ENCODE results near the gene SERAC1.

SERAC1 gene

GRCh38 chr6:158066136-158066781 is 101.8 kb downstream of the SERAC1 start:
- no peak overlapping the region for H3K4me3 ChIP-seq (ENCODE audit: low read length)
- DNase-seq (ENCODE audit: low read depth, low spot score) = no peak

DNA sequence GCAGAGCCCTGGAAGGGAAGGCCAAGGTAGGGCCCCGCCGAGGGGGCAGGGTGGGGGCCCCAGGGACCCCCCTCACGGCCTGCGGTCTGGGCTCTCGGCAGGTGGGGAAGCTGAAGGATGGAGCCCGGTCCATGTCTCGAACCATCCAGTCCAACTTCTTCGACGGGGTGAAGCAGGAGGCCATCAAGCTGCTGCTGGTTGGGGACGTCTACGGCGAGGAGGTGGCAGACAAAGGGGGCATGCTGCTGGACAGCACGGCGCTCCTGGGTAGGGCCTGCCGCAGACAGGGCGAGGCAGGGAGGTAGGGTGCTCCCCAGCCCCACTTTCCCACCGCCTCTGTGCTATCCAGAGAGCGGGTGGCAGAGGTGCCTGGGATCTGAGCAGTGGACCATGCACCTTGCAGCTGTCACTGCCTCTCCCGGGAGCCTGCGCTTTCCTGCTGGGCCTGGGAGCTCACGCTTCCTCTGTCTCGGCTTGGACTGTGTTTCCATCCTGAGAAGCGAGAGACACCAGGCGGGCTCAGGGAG is 103.3 kb downstream of the SERAC1 start:
- DNase-seq (ENCODE audit: low read depth, low spot score) = no peak
- H3K4me3 ChIP-seq (ENCODE audit: low read length) = no peak overlapping the region

DNA sequence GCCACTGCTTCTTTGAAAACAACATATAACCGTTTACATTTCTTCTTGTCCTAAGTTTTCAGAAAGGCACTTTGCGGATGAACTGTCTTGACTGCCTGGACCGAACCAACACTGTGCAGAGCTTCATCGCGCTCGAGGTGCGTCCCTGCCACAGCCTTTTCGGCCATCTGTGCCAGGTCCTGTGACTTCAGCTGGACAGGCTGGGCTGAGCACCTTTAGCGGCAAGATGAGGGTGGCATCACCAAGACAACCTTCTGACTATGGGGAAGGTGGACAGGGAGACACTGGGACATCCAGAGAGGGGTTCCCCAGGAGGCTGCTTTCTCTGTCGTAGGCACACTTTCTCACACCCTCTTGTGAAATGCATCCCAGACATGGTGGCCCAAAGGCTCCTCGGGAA is 104.3 kb downstream of the SERAC1 start:
- H3K4me3 ChIP-seq (ENCODE audit: low read length) = no peak overlapping the region
- DNase-seq (ENCODE audit: low read depth, low spot score) = no peak

DNA sequence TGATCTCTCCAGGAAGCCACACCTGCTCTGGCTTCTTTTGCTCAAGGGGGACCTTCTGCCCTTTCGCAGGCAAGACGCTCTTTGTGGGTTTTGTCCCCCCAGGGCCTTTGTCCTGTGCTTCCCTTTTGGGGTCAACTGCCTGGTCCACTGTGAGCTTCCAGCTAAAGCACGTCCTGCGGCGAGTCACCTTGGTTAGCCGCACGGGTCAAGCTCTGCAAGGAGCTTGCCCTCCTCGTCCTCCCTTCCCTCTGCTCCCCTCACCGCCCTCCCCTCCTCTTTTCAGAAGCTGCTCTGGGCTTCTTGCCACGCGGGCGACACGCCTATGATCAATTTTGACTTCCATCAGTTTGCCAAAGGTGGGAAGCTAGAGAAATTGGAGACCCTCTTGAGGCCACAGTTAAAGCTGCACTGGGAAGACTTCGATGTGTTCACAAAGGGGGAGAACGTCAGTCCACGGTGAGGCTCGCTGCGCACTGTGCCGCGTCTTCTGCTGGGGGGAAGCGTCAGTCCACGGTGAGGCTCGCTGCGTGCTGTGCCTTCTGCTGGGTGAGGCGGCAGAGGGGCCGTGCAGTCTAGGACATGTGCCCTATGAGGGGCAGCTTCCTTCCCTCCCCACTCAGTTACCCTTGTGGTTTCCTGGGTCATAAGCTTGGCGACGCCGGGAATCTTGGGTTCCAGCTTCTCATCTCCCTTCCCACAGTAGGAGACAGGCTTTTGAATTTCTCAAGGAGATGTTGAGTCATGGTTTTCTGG is 106.2 kb downstream of the SERAC1 start:
- no peak for DNase-seq (ENCODE audit: low read depth, low spot score)
- H3K4me3 ChIP-seq (ENCODE audit: low read length) = no peak overlapping the region

- H3K4me3 ChIP-seq (ENCODE audit: low read length) = no peak overlapping the region
- peak; percentile 36 for DNase-seq (ENCODE audit: low read depth, low spot score)
These were observed 106.7 kb downstream of the SERAC1 start for GRCh38 chr6:158061361-158061708.

- DNase-seq (ENCODE audit: low read depth, low spot score) = peak; percentile 36
- no peak overlapping the region for H3K4me3 ChIP-seq (ENCODE audit: low read length)
These were observed 107.4 kb downstream of the SERAC1 start for GRCh38 chr6:158060455-158061360.

All from Jurkat, Clone E6-1 (cell line).